ENCODE measurements around the gene PRODH.
"Not testable (repeated sequence)": the region's sequence is repeated elsewhere in the genome, so short reads cannot be mapped to it uniquely, and the experiment has no call there.

The PRODH gene

GRCh38 chr22:18961632-18962307 lies 25.7 kb upstream of the PRODH start:
- H3K27ac Mint-ChIP-seq; H3K4me1 Mint-ChIP-seq; ATAC-seq (replicated peaks); H3K4me3 Mint-ChIP-seq; DNase-seq; H3K36me3 Mint-ChIP-seq; H3K9me3 Mint-ChIP-seq: not testable (repeated sequence)
- H3K27me3 Mint-ChIP-seq = peaks cover under 1 to 14% of the 10 kb centered on the region in 2 donors

GRCh38 chr22:18961201-18961600 lies 25.1 kb upstream of the PRODH start:
- not testable (repeated sequence) for H3K27ac Mint-ChIP-seq; H3K4me3 Mint-ChIP-seq; H3K4me1 Mint-ChIP-seq; H3K9me3 Mint-ChIP-seq; ATAC-seq (replicated peaks); H3K36me3 Mint-ChIP-seq; DNase-seq
- H3K27me3 Mint-ChIP-seq = peaks cover 0 to 10% of the 10 kb centered on the region in 2 donors

- peaks cover 4 to 12% of the 10 kb centered on the region in 2 donors for H3K27me3 Mint-ChIP-seq
- H3K4me1 Mint-ChIP-seq; H3K9me3 Mint-ChIP-seq; H3K27ac Mint-ChIP-seq; ATAC-seq (replicated peaks); H3K36me3 Mint-ChIP-seq; DNase-seq; H3K4me3 Mint-ChIP-seq: not testable (repeated sequence)
These were observed 24.2 kb upstream of the PRODH start for GRCh38 chr22:18960166-18960820.

- DNase-seq; H3K36me3 Mint-ChIP-seq; H3K4me3 Mint-ChIP-seq; H3K4me1 Mint-ChIP-seq; H3K27ac Mint-ChIP-seq; ATAC-seq (replicated peaks); H3K9me3 Mint-ChIP-seq: not testable (repeated sequence)
- peaks cover 10 to 12% of the 10 kb centered on the region in 2 donors for H3K27me3 Mint-ChIP-seq
These were observed 23.6 kb upstream of the PRODH start for GRCh38 chr22:18959741-18960140.

- not testable (repeated sequence) for H3K9me3 Mint-ChIP-seq; H3K4me3 Mint-ChIP-seq; H3K27ac Mint-ChIP-seq; ATAC-seq (replicated peaks); H3K36me3 Mint-ChIP-seq; DNase-seq; H3K4me1 Mint-ChIP-seq
- H3K27me3 Mint-ChIP-seq = peaks cover 12 to 14% of the 10 kb centered on the region in 2 donors
These were observed 23.2 kb upstream of the PRODH start for GRCh38 chr22:18959266-18959665.

GRCh38 chr22:18958738-18959137 lies 22.6 kb upstream of the PRODH start:
- H3K27ac Mint-ChIP-seq; H3K4me3 Mint-ChIP-seq; H3K36me3 Mint-ChIP-seq; H3K9me3 Mint-ChIP-seq; ATAC-seq (replicated peaks); DNase-seq; H3K4me1 Mint-ChIP-seq: not testable (repeated sequence)
- H3K27me3 Mint-ChIP-seq = peaks cover 12 to 16% of the 10 kb centered on the region in 2 donors

GRCh38 chr22:18958321-18958705 lies 22.2 kb upstream of the PRODH start:
- ATAC-seq (replicated peaks); H3K4me3 Mint-ChIP-seq: not testable (repeated sequence)
- peaks cover 15 to 16% of the 10 kb centered on the region in 2 donors for H3K27me3 Mint-ChIP-seq

GRCh38 chr22:18957621-18958320 lies 21.7 kb upstream of the PRODH start:
- DNase-seq; H3K4me3 Mint-ChIP-seq; H3K9me3 Mint-ChIP-seq; ATAC-seq (replicated peaks); H3K36me3 Mint-ChIP-seq; H3K4me1 Mint-ChIP-seq; H3K27ac Mint-ChIP-seq: not testable (repeated sequence)
- H3K27me3 Mint-ChIP-seq = peaks cover 16 to 17% of the 10 kb centered on the region in 2 donors

More at GRCh38 chr22:18958321-18958705, 22.2 kb upstream of the PRODH start:
- H3K9me3 Mint-ChIP-seq, H3K4me1 Mint-ChIP-seq, H3K27ac Mint-ChIP-seq, H3K36me3 Mint-ChIP-seq, DNase-seq: not testable (repeated sequence)

- H3K36me3 Mint-ChIP-seq; H3K4me1 Mint-ChIP-seq; H3K27ac Mint-ChIP-seq; DNase-seq; H3K4me3 Mint-ChIP-seq; H3K9me3 Mint-ChIP-seq; ATAC-seq (replicated peaks): not testable (repeated sequence)
- H3K27me3 Mint-ChIP-seq = peaks cover 17 to 24% of the 10 kb centered on the region in 2 donors
These were observed 20.9 kb upstream of the PRODH start for GRCh38 chr22:18956956-18957355.

- not testable (repeated sequence) for ATAC-seq (replicated peaks); H3K4me3 Mint-ChIP-seq; H3K27ac Mint-ChIP-seq; H3K36me3 Mint-ChIP-seq; DNase-seq; H3K9me3 Mint-ChIP-seq; H3K4me1 Mint-ChIP-seq
- peaks cover 14 to 30% of the 10 kb centered on the region in 2 donors for H3K27me3 Mint-ChIP-seq
These were observed 20.2 kb upstream of the PRODH start for GRCh38 chr22:18956121-18956895.

- no peak for DNase-seq
- Mint-ChIP-seq H3K9me3 (no peaks in the 10 kb centered on the region), H3K4me3 (no peak overlapping the region), H3K27ac (no peak overlapping the region), H3K36me3 (no peaks in the 10 kb centered on the region), H3K4me1 (no peaks in the 10 kb centered on the region), H3K27me3 (peaks cover 17 to 36% of the 10 kb centered on the region in 2 donors)
- ATAC-seq (replicated peaks) = no peak
These were observed 19.6 kb upstream of the PRODH start for GRCh38 chr22:18955696-18956095.

GRCh38 chr22:18954990-18955571 lies 19.0 kb upstream of the PRODH start:
- no peak for DNase-seq
- no peak for ATAC-seq (replicated peaks)

GRCh38 chr22:18954303-18954989 lies 18.4 kb upstream of the PRODH start:
- ATAC-seq (replicated peaks) = peak; percentile 82 to 89

More at GRCh38 chr22:18954990-18955571, 19.0 kb upstream of the PRODH start:
- H3K36me3 Mint-ChIP-seq = no peaks in the 10 kb centered on the region
- no peak overlapping the region for H3K4me3 Mint-ChIP-seq
- no peaks in the 10 kb centered on the region for H3K9me3 Mint-ChIP-seq
- H3K4me1 Mint-ChIP-seq = no peaks in the 10 kb centered on the region
- peaks cover 21 to 42% of the 10 kb centered on the region in 2 donors for H3K27me3 Mint-ChIP-seq
- no peak overlapping the region for H3K27ac Mint-ChIP-seq

More at GRCh38 chr22:18954303-18954989, 18.4 kb upstream of the PRODH start:
- H3K4me1 Mint-ChIP-seq, H3K4me3 Mint-ChIP-seq, H3K9me3 Mint-ChIP-seq, H3K36me3 Mint-ChIP-seq, H3K27ac Mint-ChIP-seq: not testable (repeated sequence)
- peaks cover 24 to 48% of the 10 kb centered on the region in 2 donors for H3K27me3 Mint-ChIP-seq
- peak; percentile 39 for DNase-seq

All from stimulated activated naive B cell treated with anti-CD40 and anti-IgM and Interleukin-4, amounts not matched to agents 10 μg/mL and 1 μg/mL and 100 μg/mL, for 72 hours (primary cell).